HEK293T (cell line): ENCODE data around the gene WDR47.

ENCODE experiments used
- CTCF ChIA-PET: fragments of 350-600 bp; formaldehyde crosslinking; extraction: SDS; loops from one replicate; lab custom pipeline; 2021; ENCODE audit warnings: antibody characterized with exemption, inconsistent platforms; lab: Yijun Ruan, JAX
- POLR2A ChIA-PET: fragments of 350-600 bp; formaldehyde crosslinking; extraction: SDS; loops from one replicate; lab custom pipeline; 2020; ENCODE audit warnings: antibody characterized with exemption, inconsistent platforms; lab: Yijun Ruan, JAX
- DNase-seq: peaks from one replicate; pipeline ENCODE4 v3.0.0; 2012; ENCODE audit warnings: mixed read lengths; ENCODE audit errors: extremely low spot score
- ARNT ChIP-seq: fragments of 450-650 bp; IDR thresholded peaks from 2 replicates; pipeline ENCODE4 v1.6.1; 2017; ENCODE audit warnings: mild to moderate bottlenecking
- BHLHE40 ChIP-seq: fragments of 450-650 bp; IDR thresholded peaks from 2 replicates; pipeline ENCODE4 v1.6.1; 2016; ENCODE audit warnings: mild to moderate bottlenecking, moderate library complexity, borderline replicate concordance
- CTBP1 ChIP-seq: fragments of 450-650 bp; IDR thresholded peaks from 2 replicates; pipeline ENCODE4 v1.6.1; 2016; ENCODE audit warnings: borderline replicate concordance
- ELF4 ChIP-seq: fragments of 450-650 bp; IDR thresholded peaks from 2 replicates; pipeline ENCODE4 v1.6.1; 2017; ENCODE audit warnings: antibody characterized with exemption
- FOXA1 ChIP-seq: fragments of 450-650 bp; IDR thresholded peaks from 2 replicates; pipeline ENCODE4 v1.6.1; 2016; ENCODE audit warnings: mild to moderate bottlenecking
- FOXK2 ChIP-seq: fragments of 450-650 bp; IDR thresholded peaks from 2 replicates; pipeline ENCODE4 v1.6.1; 2016; ENCODE audit warnings: mild to moderate bottlenecking
- FOXM1 ChIP-seq: fragments of 450-650 bp; IDR thresholded peaks from 2 replicates; pipeline ENCODE4 v1.6.1; 2017; ENCODE audit warnings: mild to moderate bottlenecking, borderline replicate concordance
- HDGF ChIP-seq: fragments of 450-650 bp; IDR thresholded peaks from 2 replicates; pipeline ENCODE4 v1.6.1; 2017; ENCODE audit warnings: antibody characterized with exemption, borderline replicate concordance
- L3MBTL2 ChIP-seq: fragments of 450-650 bp; conservative IDR thresholded peaks from 2 replicates; pipeline ENCODE4 v1.6.1; 2016; ENCODE audit warnings: mild to moderate bottlenecking
- LEF1 ChIP-seq: fragments of 450-650 bp; IDR thresholded peaks from 2 replicates; pipeline ENCODE4 v1.6.1; 2017; ENCODE audit warnings: mild to moderate bottlenecking, borderline replicate concordance
- NFRKB ChIP-seq: fragments of 450-650 bp; IDR thresholded peaks from 2 replicates; pipeline ENCODE4 v1.6.1; 2016; ENCODE audit warnings: mild to moderate bottlenecking, moderate library complexity
- SP1 ChIP-seq: fragments of 450-650 bp; IDR thresholded peaks from 2 replicates; pipeline ENCODE4 v1.6.1; 2017
- SUZ12 ChIP-seq: fragments of 450-650 bp; IDR thresholded peaks from 2 replicates; pipeline ENCODE4 v1.6.1; 2016; ENCODE audit warnings: mild to moderate bottlenecking
- TARDBP ChIP-seq: fragments of 450-650 bp; IDR thresholded peaks from 2 replicates; pipeline ENCODE4 v1.6.1; 2016
- ZNF384 ChIP-seq: fragments of 450-650 bp; IDR thresholded peaks from 2 replicates; pipeline ENCODE4 v1.6.1; 2016
- TF ChIP-seq, protein P1 (sequence below): fragments of 450-650 bp; IDR thresholded peaks from 2 replicates; pipeline ENCODE4 v1.6.1; 2016

Gene WDR47

DNA sequence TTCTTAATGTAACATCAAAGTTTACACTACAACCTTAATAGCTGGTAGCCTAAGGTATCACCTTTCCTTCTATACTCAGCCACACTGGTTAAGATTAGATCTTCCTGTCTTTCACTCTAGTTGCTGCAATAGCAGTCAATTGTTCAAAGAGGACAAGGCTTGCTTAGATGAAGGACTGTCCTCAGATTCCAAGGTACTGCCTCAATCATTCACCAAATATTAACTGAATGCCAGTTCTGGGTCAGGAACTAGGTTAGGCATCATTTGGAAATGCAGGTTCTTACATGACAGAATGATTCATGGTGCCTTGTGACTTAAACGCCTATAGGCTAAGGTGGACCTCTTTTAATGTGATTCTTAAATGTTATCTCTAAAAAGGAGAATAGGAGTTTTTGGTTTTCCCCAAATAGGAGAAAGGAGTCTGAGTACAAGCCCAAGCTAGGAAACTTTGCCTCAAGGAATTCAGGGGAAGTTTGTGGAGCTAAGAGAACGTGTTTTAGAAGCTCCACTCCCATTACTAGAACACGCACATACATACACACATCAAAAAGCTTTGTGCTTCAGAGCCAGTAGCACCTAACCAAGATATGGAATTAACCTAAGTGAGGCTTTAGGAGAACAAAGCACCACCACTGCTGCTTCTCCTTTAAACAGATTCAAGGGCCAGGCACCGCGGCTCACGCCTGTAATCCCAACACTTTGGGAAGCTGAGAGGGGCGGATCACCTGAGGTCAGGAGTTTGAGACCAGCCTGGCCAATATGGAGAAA is 8.5 kb upstream of the WDR47 start:
- DNase-seq: no peak
- TF ChIP-seq, protein P1, sequence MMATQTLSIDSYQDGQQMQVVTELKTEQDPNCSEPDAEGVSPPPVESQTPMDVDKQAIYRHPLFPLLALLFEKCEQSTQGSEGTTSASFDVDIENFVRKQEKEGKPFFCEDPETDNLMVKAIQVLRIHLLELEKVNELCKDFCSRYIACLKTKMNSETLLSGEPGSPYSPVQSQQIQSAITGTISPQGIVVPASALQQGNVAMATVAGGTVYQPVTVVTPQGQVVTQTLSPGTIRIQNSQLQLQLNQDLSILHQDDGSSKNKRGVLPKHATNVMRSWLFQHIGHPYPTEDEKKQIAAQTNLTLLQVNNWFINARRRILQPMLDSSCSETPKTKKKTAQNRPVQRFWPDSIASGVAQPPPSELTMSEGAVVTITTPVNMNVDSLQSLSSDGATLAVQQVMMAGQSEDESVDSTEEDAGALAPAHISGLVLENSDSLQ: peak; percentile 67
- TF ChIP-seq FOXA1: no peak
- ChIA-PET POLR2A (interaction anchor here (1.0 to 1.1 kb wide), 2 partner anchors 50 to 358 kb away, joined by 3 to 4 read pairs; partner anchors contain the start of gene PRPF38B), CTCF (no interaction called here)

DNA sequence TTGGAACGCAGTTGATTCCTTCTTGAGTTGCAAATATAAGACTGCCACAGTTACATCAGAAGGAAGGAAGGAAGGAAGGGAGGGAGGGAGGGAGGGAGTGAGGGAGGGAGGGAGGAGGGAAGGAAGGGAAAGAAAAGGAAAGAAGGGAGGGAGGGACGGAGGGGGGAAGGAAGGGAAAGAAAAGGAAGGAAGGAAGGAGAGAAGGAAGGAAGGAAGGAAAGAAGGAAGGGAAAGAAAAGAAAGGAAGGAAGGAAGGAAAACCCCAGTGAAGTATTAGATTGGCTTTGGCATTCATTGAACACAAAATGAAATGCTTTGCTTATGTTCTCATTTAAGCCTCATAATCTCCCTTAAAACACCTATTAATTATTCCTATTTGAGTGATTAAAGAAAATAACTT is 6.4 kb upstream of the WDR47 start:
- POLR2A ChIA-PET: no interaction called here
- DNase-seq: no peak
- CTCF ChIA-PET: interaction anchor here (0.6 kb wide), 1 partner anchor 11 kb away, joined by 3 read pairs; no protein-coding TSS in a partner anchor
- TF ChIP-seq ELF4: no peak
- no peak for TF ChIP-seq LEF1
- TF ChIP-seq NFRKB: no peak
- TF ChIP-seq ARNT: no peak

DNA sequence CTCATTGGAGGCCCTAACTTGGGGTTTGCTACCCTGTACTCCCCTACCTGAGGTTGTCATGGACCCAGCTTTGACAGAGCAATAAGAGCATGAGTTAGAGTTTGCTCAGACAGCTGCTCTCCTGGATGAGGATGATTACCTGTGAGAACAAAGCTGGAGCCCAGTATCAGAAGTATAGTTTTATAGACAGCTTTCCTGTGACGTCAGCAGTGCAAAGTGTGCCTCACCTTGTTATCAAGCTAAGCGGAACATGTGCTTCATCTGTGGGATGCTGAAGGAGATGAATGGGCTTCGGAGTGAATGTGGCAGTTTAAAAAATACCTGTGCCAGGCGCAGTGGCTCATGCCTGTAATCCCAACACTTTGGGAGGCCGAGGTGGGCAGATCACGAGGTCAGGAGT is 5.4 kb upstream of the WDR47 start:
- DNase-seq: no peak
- ChIA-PET CTCF (interaction anchor here (0.6 kb wide), 1 partner anchor 14 kb away, joined by 4 read pairs; no protein-coding TSS in a partner anchor), POLR2A (no interaction called here)
- no peak for TF ChIP-seq FOXA1
- TF ChIP-seq SUZ12: no peak
- no peak for TF ChIP-seq ZNF384
- no peak for TF ChIP-seq ELF4
- TF ChIP-seq CTBP1: no peak
- TF ChIP-seq SP1: no peak
- TF ChIP-seq LEF1: no peak
- no peak for TF ChIP-seq FOXM1
- no peak for TF ChIP-seq FOXK2
- no peak for TF ChIP-seq BHLHE40
- TF ChIP-seq TARDBP: no peak

DNA sequence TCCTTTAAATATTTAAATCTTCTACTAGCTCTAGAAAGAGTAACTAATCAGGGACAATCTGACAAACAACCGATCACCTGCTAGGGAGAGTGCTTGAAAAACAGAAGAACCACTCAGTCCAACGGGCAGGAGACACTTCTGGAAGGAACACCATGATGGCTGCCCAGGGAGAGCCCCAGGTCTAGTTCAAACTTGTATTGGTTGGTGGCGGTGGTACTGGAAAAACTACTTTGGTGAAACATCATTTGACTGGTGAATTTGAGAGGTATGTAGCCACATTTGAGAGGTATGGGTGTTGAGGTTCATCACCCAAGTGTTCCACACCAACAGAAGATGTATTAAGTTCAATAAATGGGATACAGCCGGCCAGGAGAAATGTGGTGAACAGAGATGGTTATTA is 4.8 kb upstream of the WDR47 start:
- TF ChIP-seq BHLHE40: no peak
- TF ChIP-seq SUZ12: no peak
- TF ChIP-seq CTBP1: no peak
- no peak for TF ChIP-seq ELF4
- TF ChIP-seq FOXA1: no peak
- TF ChIP-seq TARDBP: no peak
- TF ChIP-seq ZNF384: no peak
- TF ChIP-seq NFRKB: no peak
- no peak for TF ChIP-seq FOXM1
- no peak for TF ChIP-seq L3MBTL2
- TF ChIP-seq FOXK2: no peak
- TF ChIP-seq ARNT: no peak
- TF ChIP-seq, protein P1: no peak
- no peak for TF ChIP-seq HDGF
- DNase-seq: no peak
- ChIA-PET POLR2A (no interaction called here), CTCF (no interaction called here)

DNA sequence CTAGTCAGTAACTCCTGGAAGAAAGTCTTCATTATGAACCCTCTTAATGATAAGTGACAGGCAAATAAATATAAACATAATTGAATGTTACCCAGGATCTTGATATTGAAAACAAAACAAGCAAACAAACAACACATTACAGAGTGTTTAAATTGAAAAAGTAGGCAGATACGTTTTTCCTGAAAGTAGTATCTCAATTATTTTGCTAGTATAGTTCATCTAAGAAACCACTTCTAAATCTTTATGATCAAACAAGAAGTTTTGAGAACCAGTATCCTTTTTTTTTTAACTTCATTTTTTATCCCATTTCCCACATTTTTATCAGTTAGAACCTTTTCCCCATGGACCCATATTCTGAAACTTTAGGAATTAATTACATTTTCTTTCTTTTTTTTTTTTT is 3.7 kb upstream of the WDR47 start:
- POLR2A ChIA-PET: interaction anchor here (1.0 kb wide), 1 partner anchor 30 kb away, joined by 3 read pairs; the partner anchor contains the start of gene TAF13
- CTCF ChIA-PET: no interaction called here
- DNase-seq: no peak
- TF ChIP-seq ARNT (no peak), NFRKB (no peak), ELF4 (no peak), FOXK2 (no peak), HDGF (no peak), SP1 (no peak), FOXM1 (no peak), SUZ12 (no peak)
- TF ChIP-seq, protein P1: no peak

DNA sequence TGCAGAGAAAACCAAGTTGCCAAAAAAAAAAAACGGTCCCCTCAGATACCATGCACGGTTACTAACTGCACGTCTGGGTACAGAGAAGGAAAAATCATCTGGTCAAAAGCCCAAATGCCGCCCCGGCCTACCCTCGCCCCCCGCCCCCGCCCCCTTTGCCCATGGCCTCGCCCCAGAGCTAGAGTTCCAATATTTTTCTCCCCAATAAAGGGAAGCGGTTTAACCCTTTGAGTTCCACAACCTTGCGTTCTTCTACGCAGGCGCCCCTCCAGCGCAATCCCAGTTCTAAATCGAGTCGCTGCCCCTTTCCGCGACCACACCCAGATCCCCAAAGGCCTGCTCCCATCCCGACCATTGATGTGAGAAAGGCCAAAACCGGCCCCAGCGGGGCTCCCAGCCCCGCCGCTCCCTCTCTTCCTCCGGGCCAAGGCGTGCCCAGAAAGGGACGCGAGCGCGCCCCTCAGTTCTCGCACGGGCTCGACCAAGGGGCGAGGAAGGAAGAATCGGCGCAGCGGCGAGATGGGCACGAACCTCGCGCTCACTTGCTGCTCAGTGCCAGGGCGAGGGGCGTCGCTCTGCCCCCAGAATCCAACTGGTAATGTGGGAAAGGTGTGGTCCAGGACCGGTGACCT is 797 bp downstream of the WDR47 start:
- ChIA-PET CTCF (no interaction called here), POLR2A (interaction anchor here (2.1 kb wide), 1 partner anchor 59 kb away, joined by 17 read pairs; no protein-coding TSS in a partner anchor)
- no peak for TF ChIP-seq FOXA1
- no peak for TF ChIP-seq HDGF
- no peak for TF ChIP-seq ARNT
- no peak for TF ChIP-seq FOXK2
- no peak for TF ChIP-seq BHLHE40
- no peak for TF ChIP-seq SUZ12
- no peak for TF ChIP-seq L3MBTL2
- no peak for TF ChIP-seq TARDBP
- no peak for TF ChIP-seq CTBP1
- no peak for TF ChIP-seq ELF4
- no peak for TF ChIP-seq LEF1
- DNase-seq: peak; percentile 37
